PC-3 (cell line): ENCODE data around the gene P3H3.

Experiments
- CTCF ChIP-seq: fragments of 300-600 bp; sonication (generic); conservative IDR thresholded peaks from 2 replicates; pipeline ENCODE4 v1.5.1; 2017; ENCODE audit warnings: antibody characterized with exemption, low read depth, mild to moderate bottlenecking, low read length
- EZH2 ChIP-seq: fragments of 300-600 bp; sonication (generic); IDR thresholded peaks from one replicate; pipeline ENCODE4 v1.6.1; 2017; ENCODE audit warnings: antibody characterized with exemption, mild to moderate bottlenecking, low read length; ENCODE audit not compliant: unreplicated experiment
- EZH2phosphoT487 ChIP-seq: fragments of 300-600 bp; sonication (generic); IDR thresholded peaks from 2 replicates; pipeline ENCODE4 v1.6.1; 2018; ENCODE audit warnings: mild to moderate bottlenecking, antibody characterized with exemption, low read length, borderline replicate concordance

GRCh38 chr12:6786416-6787094 lies 41.7 kb upstream of the P3H3 start:
- TF ChIP-seq EZH2 (no peak), CTCF (no peak), EZH2phosphoT487 (no peak)
